ENCODE results near the gene RPS15A.
"Not testable (repeated sequence)": the region's sequence is repeated elsewhere in the genome, so short reads cannot be mapped to it uniquely, and the experiment has no call there.

The RPS15A gene

DNA sequence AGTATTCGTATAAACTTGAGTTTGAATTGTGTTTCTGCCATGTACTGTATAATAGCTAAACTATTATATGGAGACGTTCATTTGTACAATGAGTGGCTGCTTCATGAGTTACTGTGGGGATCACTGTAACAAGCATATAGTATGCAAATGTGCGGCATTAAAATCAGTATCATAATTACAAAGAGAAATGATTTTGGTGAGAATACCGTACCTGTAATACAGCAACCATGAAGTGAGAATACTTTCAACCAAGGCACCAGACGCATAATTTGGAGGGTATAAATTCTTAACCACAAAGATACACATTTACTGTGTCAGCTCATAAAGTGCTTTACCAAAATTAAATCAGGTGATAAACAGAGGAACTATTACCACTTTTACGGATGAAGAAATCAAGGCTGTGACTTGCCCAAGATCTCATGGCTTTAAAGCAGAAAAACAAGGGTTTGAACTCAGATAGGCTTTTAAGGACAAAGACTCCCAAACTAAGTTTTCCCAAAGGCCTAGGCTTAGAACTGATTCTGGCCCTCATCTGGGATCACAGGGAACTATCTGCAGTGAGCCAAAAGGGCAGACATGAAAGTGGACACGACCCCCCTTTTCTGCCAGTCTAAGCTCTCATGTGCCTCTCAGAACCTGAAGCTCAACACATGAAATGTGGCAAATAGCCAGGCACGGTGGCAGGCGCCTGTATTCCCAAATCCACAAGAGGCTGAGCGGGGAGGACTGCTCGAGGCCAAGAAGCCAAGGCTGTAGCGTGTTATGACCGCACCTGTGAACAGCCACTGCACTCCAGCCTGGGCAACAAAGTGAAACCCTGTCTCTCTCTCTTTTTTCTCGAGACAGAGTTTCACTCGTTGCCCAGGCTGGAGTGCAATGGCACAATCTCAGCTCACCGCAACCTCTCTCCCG is 6.4 kb downstream of the RPS15A start:
- H3K27me3 ChIP-seq: no peaks in the 10 kb centered on the region
- no peak overlapping the region for H3K4me3 ChIP-seq
- intact Hi-C loops (cut with DNase I; ENCODE audit: low total_unique reads): no loop called here
- H3K27ac ChIP-seq: no peak overlapping the region
- TF ChIP-seq, protein P1, sequence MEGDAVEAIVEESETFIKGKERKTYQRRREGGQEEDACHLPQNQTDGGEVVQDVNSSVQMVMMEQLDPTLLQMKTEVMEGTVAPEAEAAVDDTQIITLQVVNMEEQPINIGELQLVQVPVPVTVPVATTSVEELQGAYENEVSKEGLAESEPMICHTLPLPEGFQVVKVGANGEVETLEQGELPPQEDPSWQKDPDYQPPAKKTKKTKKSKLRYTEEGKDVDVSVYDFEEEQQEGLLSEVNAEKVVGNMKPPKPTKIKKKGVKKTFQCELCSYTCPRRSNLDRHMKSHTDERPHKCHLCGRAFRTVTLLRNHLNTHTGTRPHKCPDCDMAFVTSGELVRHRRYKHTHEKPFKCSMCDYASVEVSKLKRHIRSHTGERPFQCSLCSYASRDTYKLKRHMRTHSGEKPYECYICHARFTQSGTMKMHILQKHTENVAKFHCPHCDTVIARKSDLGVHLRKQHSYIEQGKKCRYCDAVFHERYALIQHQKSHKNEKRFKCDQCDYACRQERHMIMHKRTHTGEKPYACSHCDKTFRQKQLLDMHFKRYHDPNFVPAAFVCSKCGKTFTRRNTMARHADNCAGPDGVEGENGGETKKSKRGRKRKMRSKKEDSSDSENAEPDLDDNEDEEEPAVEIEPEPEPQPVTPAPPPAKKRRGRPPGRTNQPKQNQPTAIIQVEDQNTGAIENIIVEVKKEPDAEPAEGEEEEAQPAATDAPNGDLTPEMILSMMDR (IDR thresholded peaks at IDR 0.05): no peak
- peaks cover 38 to 70% (median 63%) of the 10 kb centered on the region in 3 donors for H3K36me3 ChIP-seq
- peaks cover 0 to 39% (median 27%) of the 10 kb centered on the region in 4 donors for H3K4me1 ChIP-seq
- DNase-seq: no peak
- no peaks in the 10 kb centered on the region for H3K9me3 ChIP-seq

DNA sequence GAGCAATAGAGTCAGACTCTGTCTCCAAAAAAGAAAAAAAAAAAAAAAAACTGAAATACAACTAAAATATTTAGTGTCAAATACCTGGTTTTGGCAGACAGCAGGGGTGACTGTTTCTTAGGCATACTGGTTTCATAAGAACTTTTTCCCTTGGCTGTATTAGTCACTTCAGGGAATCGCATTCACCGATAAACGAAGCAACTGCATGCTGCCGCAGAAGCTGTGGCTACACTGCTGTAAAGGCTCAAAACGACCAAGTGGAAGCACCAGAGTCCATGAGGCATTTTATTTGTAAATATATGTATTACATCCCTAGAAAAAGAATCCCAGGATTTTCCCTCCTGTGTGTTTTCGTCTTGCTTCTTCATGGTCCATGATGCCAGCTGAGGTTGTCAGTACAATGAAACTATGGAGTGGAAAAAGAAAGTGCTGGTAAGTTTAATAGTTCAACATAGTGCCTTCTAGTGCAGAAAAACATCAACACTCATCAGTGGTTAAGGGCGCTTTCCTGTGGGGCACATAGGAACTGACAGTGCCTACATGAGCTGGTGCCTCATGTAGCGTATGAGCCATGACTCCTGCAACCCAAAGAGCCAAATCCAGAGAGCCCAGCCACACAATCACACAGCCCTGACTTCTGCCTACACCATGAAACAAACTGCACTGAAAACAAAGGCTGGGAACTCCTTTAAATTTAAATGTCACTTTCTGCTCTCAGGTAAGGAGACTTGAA is 7.3 kb downstream of the RPS15A start:
- H3K36me3 ChIP-seq: peaks cover 38 to 66% (median 56%) of the 10 kb centered on the region in 3 donors

DNA sequence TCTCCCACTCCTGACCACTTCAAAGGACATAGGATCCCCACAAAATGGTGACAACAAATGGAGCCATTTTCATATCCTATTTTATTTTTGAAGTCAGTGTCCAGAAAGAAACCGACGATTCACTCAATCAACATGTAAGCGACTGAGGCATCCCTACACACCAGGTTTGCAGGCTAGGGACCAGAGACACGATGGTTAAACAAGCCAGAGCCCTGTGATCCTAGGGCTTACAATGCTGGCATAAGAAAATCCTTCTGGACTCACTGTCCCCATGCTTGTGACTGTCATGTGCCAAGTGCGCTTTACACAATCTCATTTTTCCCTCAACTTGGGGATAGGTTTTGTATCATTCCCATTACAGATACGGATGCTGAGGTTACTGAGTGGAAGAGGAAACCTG is 8.9 kb downstream of the RPS15A start:
- H3K27ac ChIP-seq; DNase-seq; H3K27me3 ChIP-seq; intact Hi-C loops (cut with DNase I; ENCODE audit: low total_unique reads); H3K9me3 ChIP-seq; H3K4me3 ChIP-seq: not testable (repeated sequence)
- H3K4me1 ChIP-seq: peaks cover 0 to 14% (median 8%) of the 10 kb centered on the region in 4 donors
- H3K36me3 ChIP-seq: peaks cover 33 to 50% (median 40%) of the 10 kb centered on the region in 3 donors

More for the DNA sequence above, 7.3 kb downstream of the RPS15A start:
- no peak for DNase-seq
- H3K27ac ChIP-seq: no peak overlapping the region
- intact Hi-C loops (cut with DNase I; ENCODE audit: low total_unique reads): no loop called here
- H3K4me1 ChIP-seq: peaks cover 0 to 31% (median 19%) of the 10 kb centered on the region in 4 donors
- H3K27me3 ChIP-seq: no peaks in the 10 kb centered on the region
- H3K9me3 ChIP-seq: no peaks in the 10 kb centered on the region
- H3K4me3 ChIP-seq: no peak overlapping the region
- TF ChIP-seq, protein P1 (IDR thresholded peaks at IDR 0.05): no peak

DNA sequence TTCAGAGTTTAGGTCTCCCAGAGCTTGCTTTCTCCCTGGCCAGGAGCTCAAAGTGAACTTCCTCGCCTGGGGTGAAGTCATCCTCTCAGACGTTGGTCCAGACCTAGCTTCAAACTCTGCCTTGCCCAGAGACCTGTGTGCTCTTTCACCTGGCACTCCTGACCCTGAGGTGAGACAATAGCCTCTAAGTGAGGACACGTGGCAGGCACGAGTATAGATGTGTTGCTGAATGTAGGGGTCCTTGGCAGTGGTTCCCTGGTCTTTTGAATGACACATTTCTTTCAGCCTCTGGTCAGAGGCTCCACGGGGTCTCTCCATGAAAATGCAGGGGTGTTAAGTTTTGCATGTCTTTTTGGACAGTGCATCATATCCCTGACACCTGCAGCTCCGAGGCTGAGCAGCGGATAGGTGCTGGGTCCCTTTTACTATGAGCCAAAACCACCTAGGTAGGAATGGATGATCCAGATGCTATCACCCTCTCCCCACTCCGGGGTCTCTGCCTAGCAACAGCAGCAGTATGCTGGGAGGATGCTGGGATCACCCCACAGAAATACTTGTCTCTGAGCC is 9.6 kb downstream of the RPS15A start:
- H3K4me3 ChIP-seq; DNase-seq; H3K9me3 ChIP-seq; intact Hi-C loops (cut with DNase I; ENCODE audit: low total_unique reads); H3K27me3 ChIP-seq; H3K27ac ChIP-seq; H3K4me1 ChIP-seq: not testable (repeated sequence)
- H3K36me3 ChIP-seq: peaks cover 28 to 43% (median 33%) of the 10 kb centered on the region in 3 donors

DNA sequence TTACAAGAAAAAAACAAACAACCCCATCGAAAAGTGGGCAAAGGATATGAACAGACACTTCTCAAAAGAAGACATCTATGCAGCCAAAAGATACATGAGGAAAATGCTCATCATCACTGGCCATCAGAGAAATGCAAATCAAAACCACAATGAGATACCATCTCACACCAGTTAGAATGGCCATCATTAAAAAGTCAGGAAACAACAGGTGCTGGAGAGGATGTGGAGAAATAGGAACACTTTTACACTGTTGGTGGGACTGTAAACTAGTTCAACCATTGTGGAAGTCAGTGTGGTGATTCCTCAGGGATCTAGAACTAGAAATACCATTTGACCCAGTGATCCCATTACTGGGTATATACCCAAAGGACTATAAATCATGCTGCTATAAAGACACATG is 12.5 kb downstream of the RPS15A start:
- not testable (repeated sequence) for H3K27me3 ChIP-seq

DNA sequence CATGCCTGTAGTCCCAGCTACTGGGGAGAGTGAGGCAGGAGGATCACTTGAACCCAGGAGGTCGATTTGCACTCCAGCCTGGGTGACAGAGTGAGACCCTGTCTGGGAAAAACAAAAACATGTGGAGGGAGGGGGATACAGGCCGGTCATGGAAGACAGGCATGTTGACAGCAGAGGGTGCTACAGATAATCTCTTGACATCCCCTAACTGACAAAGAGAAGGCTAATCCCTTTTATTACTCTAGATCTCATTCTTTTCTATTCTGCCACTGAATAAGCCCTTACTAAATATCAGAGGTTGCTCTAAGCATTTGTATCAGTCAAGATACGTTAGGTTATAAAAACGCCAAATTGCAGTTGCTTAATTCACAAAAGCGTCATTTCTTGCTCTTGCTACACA is 13.8 kb downstream of the RPS15A start:
- DNase-seq; H3K36me3 ChIP-seq; H3K27me3 ChIP-seq; H3K27ac ChIP-seq; H3K4me3 ChIP-seq; intact Hi-C loops (cut with DNase I; ENCODE audit: low total_unique reads); H3K4me1 ChIP-seq; H3K9me3 ChIP-seq: not testable (repeated sequence)

More for the DNA sequence above, 12.5 kb downstream of the RPS15A start:
- intact Hi-C loops (cut with DNase I; ENCODE audit: low total_unique reads); H3K9me3 ChIP-seq; DNase-seq; H3K4me3 ChIP-seq; H3K4me1 ChIP-seq; H3K27ac ChIP-seq: not testable (repeated sequence)
- peaks cover 4 to 14% (median 4%) of the 10 kb centered on the region in 3 donors for H3K36me3 ChIP-seq

DNA sequence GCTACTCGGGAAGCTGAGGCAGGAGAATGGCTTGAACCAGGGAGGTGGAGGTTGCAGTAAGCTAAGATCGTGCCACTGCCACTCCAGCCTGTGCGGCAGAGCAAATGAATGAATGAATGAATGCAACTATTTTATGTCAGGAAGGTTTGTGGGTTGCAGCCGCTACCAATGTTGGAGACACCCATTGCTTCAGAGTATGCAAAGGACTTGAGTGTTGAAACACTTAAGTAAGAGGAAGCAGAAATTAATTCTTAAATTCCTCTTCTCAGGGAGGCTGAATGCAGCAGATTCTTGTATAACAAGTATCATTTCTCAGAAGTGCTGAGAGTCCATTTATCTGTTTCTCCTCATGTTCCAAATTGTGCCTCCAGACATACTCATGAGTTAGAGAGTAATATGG is 15.5 kb downstream of the RPS15A start:
- intact Hi-C loops (cut with DNase I; ENCODE audit: low total_unique reads); H3K36me3 ChIP-seq; H3K4me1 ChIP-seq; H3K9me3 ChIP-seq; H3K27ac ChIP-seq; DNase-seq; H3K4me3 ChIP-seq; H3K27me3 ChIP-seq: not testable (repeated sequence)

DNA sequence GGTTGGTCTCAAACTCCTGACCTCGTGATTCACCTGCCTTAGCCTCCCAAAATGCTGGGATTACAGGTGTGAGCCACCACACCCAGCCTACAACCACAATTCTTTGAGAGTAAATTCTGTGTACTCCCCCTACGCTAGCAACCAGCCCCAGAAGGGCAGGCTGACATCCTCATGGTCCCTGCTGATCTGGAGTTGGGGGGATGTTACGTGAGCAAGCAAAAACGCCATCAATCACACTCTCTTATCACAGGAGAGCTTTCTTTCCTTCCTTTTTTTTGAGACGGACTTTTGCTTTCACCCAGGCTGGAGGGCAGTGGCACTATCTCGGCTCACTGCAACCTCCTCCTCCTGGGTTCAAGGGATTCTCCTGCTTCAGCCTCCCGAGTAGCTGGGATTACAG is 18.0 kb downstream of the RPS15A start:
- H3K9me3 ChIP-seq; H3K36me3 ChIP-seq; H3K27me3 ChIP-seq; H3K4me1 ChIP-seq; DNase-seq; intact Hi-C loops (cut with DNase I; ENCODE audit: low total_unique reads); H3K4me3 ChIP-seq; H3K27ac ChIP-seq: not testable (repeated sequence)

DNA sequence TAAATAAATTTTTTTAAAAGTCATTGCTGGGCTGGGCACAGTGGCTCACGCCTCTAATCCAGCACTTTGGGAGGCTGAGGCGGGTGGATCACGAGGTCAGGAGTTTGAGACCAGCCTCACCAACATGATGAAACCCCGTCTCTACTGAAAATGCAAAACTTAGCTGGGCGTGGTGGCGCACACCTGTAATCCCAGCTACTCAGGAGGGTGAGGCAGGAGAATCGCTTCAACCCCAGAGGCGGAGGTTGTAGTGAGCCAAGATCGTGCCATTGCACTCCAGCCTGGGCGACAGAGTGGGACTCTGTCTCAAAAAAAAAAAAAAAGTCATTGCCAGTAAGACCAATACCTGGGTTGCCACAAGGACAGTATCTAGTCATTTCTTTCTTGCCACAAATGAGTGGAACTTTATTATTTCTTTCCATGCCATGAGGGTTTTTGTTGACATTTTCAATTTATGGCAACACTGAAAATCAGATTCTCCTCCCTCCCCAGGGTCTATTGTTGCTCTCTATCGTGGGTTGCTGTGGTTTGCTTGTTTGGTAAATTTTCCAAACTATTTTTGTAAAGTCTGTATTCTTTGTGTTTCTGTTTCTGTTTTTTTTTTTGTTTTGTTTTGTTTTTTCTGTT is 19.7 kb downstream of the RPS15A start:
- intact Hi-C loops (cut with DNase I; ENCODE audit: low total_unique reads); DNase-seq; H3K27ac ChIP-seq; H3K9me3 ChIP-seq; H3K4me3 ChIP-seq; H3K36me3 ChIP-seq; H3K4me1 ChIP-seq; H3K27me3 ChIP-seq: not testable (repeated sequence)

DNA sequence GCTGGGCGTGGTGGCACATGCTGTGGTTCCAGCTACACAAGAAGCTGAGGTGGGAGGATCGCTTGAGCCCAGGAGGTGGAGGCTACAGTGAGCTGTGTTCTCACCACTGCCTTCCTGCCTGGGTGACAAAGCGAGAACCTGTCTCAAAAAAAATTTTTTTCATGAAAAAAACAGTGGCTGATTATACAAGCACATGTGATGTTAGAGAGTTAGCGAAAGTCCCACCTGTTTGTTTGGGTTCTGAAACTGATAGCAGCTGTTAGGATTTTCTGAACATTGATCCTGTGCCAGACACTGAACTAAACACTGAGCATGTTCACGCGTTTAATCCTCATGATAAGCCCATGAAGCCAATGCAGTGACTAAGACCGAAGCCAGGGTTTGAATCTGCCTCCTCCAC is 22.9 kb downstream of the RPS15A start:
- H3K4me3 ChIP-seq; H3K27ac ChIP-seq; H3K4me1 ChIP-seq; H3K36me3 ChIP-seq; intact Hi-C loops (cut with DNase I; ENCODE audit: low total_unique reads); H3K9me3 ChIP-seq; H3K27me3 ChIP-seq; DNase-seq: not testable (repeated sequence)

DNA sequence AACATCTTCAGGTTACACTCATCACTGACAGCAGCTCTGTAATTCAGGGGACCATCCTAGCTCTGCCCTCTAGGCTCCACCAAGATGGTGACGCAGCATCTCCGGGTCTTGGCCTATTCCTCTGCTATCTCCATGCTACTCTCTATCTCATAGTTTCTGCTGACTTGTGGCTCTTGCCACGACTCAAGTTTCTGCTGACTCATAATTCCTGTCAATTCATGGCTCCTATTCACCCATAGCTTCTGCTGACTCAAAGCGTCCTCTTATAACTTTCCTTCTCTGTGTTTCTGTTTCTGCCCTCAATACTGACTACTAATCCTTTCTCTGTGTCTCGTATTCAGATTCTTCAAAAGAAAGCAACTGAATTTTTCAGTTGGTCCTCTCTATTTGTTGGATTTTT is 27.4 kb downstream of the RPS15A start:
- H3K4me1 ChIP-seq; DNase-seq; H3K27me3 ChIP-seq; H3K9me3 ChIP-seq; intact Hi-C loops (cut with DNase I; ENCODE audit: low total_unique reads); H3K27ac ChIP-seq; H3K36me3 ChIP-seq; H3K4me3 ChIP-seq: not testable (repeated sequence)
